WERI-Rb-1 (cell line): ENCODE data around the gene MUC5B.

Experiments used
- DNase-seq: peaks from one replicate; pipeline ENCODE4 v3.0.0-alpha.2; 2020
- H3K27ac ChIP-seq: fragments of 250-450 bp; sonication (Bioruptor Pico); 2 replicates; pipeline ENCODE4 v1.5.1; 2020; ENCODE audit warnings: mild to moderate bottlenecking, moderate library complexity
- H3K27me3 ChIP-seq: fragments of 250-450 bp; sonication (Bioruptor Pico); 2 replicates; pipeline ENCODE4 v1.5.1; 2021; ENCODE audit warnings: mild to moderate bottlenecking, low read depth, moderate library complexity; ENCODE audit not compliant: insufficient read depth, severe bottlenecking
- H3K36me3 ChIP-seq: fragments of 250-450 bp; sonication (Bioruptor Pico); 2 replicates; pipeline ENCODE4 v1.5.1; 2020; ENCODE audit warnings: mild to moderate bottlenecking, moderate library complexity
- H3K4me3 ChIP-seq: 2 replicates; pipeline ENCODE4 v1.5.1; 2011; ENCODE audit warnings: low read depth, mild to moderate bottlenecking, control low read depth, low read length
- H3K9me3 ChIP-seq: fragments of 250-450 bp; sonication (Bioruptor Pico); 2 replicates; pipeline ENCODE4 v1.5.1; 2021; ENCODE audit warnings: mild to moderate bottlenecking, moderate library complexity; ENCODE audit not compliant: severe bottlenecking
- CTCF ChIP-seq: IDR thresholded peaks from 2 replicates; pipeline ENCODE4 v1.5.1; 2011; ENCODE audit warnings: low read depth, mild to moderate bottlenecking, control low read depth, inconsistent platforms, low read length

The MUC5B gene

GRCh38 chr11:1300569-1301187 is 77.8 kb downstream of the MUC5B start:
- Histone ChIP-seq H3K27me3 (no peaks in the 10 kb centered on the region), H3K36me3 (peaks cover 26% of the 10 kb centered on the region), H3K4me3 (no peak overlapping the region), H3K9me3 (no peaks in the 10 kb centered on the region), H3K27ac (no peak overlapping the region)
- no peak for DNase-seq
- TF ChIP-seq CTCF = no peak

GRCh38 chr11:1301220-1302000 is 78.5 kb downstream of the MUC5B start:
- Histone ChIP-seq H3K9me3 (no peaks in the 10 kb centered on the region), H3K27ac (no peak overlapping the region), H3K4me3 (no peak overlapping the region), H3K27me3 (no peaks in the 10 kb centered on the region), H3K36me3 (peaks cover 22% of the 10 kb centered on the region)
- no peak for DNase-seq
- TF ChIP-seq CTCF = no peak

- Histone ChIP-seq H3K9me3 (no peaks in the 10 kb centered on the region), H3K4me3 (no peak overlapping the region), H3K27ac (no peak overlapping the region), H3K36me3 (peaks cover 22% of the 10 kb centered on the region), H3K27me3 (no peaks in the 10 kb centered on the region)
- TF ChIP-seq CTCF = no peak
- no peak for DNase-seq
Measured at GRCh38 chr11:1302041-1302460, 79.2 kb downstream of the MUC5B start.

GRCh38 chr11:1302461-1303125 is 79.7 kb downstream of the MUC5B start:
- peaks cover 26% of the 10 kb centered on the region for H3K36me3 ChIP-seq
- no peaks in the 10 kb centered on the region for H3K9me3 ChIP-seq
- no peak for TF ChIP-seq CTCF
- H3K27me3 ChIP-seq = no peaks in the 10 kb centered on the region
- no peak overlapping the region for H3K27ac ChIP-seq
- H3K4me3 ChIP-seq = no peak overlapping the region
- no peak for DNase-seq

- peaks cover 28% of the 10 kb centered on the region for H3K36me3 ChIP-seq
- no peak overlapping the region for H3K27ac ChIP-seq
- TF ChIP-seq CTCF = peak; percentile 39; the same call in 1 of the 2 replicates
- no peaks in the 10 kb centered on the region for H3K9me3 ChIP-seq
- H3K4me3 ChIP-seq = no peak overlapping the region
- DNase-seq = no peak
- H3K27me3 ChIP-seq = no peaks in the 10 kb centered on the region
Measured at GRCh38 chr11:1303126-1303821, 80.4 kb downstream of the MUC5B start.
